IgD-negative memory B cell (primary cell): ENCODE measurements around the gene NOXO1. TPM values are rescaled to one million over a fixed set of nuclear protein-coding genes. Genes with fewer than 3 reads are reported as not detected.
A peak's percentile ranks its signal among the peaks of the same experiment; 100 is the strongest.

Experiments
- H3K27ac Mint-ChIP-seq, 3 donors: one replicate each; pipeline ENCODE4 v1.8.0; 2020 to 2022; ENCODE audit warnings: mild to moderate bottlenecking in 3 of 3, mixed read lengths in 3 of 3, moderate library complexity in 1 of 3
- H3K27me3 Mint-ChIP-seq: one replicate; pipeline ENCODE4 v1.8.0; 2021; ENCODE audit warnings: mixed read lengths
- H3K36me3 Mint-ChIP-seq: one replicate; pipeline ENCODE4 v1.8.0; 2020; ENCODE audit warnings: mild to moderate bottlenecking, mixed read lengths
- H3K4me1 Mint-ChIP-seq, 3 donors: one replicate each; pipeline ENCODE4 v1.8.0; 2020 to 2022; ENCODE audit warnings: mixed read lengths in 3 of 3, mild to moderate bottlenecking in 1 of 3
- H3K4me3 Mint-ChIP-seq, 4 donors: one replicate each; pipeline ENCODE4 v1.8.0; 2020 to 2022; ENCODE audit warnings: mild to moderate bottlenecking in 4 of 4, mixed read lengths in 4 of 4, moderate library complexity in 3 of 4
- H3K9me3 Mint-ChIP-seq, 3 donors: one replicate each; pipeline ENCODE4 v1.8.0; 2020 to 2021; ENCODE audit warnings: mixed read lengths in 3 of 3, mild to moderate bottlenecking in 1 of 3
- polyA plus RNA-seq: library from polyadenylated mRNA; unstranded; fragments of 300-500 nt; fragmentation: Illumina TruSeq; gene quantifications from one replicate; pipeline ENCODE4 v1.2.3, GENCODE V29; 2021

NOXO1 gene, protein sequence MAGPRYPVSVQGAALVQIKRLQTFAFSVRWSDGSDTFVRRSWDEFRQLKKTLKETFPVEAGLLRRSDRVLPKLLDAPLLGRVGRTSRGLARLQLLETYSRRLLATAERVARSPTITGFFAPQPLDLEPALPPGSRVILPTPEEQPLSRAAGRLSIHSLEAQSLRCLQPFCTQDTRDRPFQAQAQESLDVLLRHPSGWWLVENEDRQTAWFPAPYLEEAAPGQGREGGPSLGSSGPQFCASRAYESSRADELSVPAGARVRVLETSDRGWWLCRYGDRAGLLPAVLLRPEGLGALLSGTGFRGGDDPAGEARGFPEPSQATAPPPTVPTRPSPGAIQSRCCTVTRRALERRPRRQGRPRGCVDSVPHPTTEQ
- polyA plus RNA-seq: not detected

DNA sequence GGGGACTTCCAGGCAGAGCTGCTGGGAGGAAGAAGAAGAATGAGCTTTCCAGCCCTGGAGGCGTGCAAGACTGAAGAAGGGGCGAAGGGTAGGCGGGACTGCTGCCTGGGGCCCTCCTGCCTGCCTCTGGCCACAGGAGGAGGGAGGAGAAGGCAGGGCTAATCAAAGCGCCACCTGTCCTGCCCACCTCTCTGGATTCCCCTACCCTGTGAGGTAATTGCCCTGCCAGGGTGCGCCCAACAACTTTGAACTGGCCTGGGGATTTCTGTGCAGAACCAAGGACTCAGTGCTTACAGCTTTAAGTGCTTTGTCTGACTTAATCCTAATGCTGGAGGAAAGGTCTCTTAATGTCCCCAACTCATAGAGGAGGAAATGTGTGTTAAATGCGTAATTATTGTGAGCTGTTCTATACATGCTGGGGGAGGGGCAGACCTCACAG, at the start of gene NOXO1:
TSS of gene NOXO1 (minus strand) at position 72 of the 439 bp plus-strand sequence. CDS start 290 bp downstream, outside the sequence.
- peaks cover 20% of the 10 kb centered on the region for H3K27me3 Mint-ChIP-seq
- no peaks in the 10 kb centered on the region for H3K9me3 Mint-ChIP-seq
- peak within 1 kb of the TSS in 3 of 4 donors; percentile 5 to 79 (median 30) for H3K4me3 Mint-ChIP-seq
- peak within 1 kb of the TSS; percentile 52 to 87 (median 59) for H3K27ac Mint-ChIP-seq
- peaks cover 0 to 5% (median 0%) of the 10 kb centered on the region in 3 donors for H3K4me1 Mint-ChIP-seq
- H3K36me3 Mint-ChIP-seq: peaks cover 2% of the 10 kb centered on the region

DNA sequence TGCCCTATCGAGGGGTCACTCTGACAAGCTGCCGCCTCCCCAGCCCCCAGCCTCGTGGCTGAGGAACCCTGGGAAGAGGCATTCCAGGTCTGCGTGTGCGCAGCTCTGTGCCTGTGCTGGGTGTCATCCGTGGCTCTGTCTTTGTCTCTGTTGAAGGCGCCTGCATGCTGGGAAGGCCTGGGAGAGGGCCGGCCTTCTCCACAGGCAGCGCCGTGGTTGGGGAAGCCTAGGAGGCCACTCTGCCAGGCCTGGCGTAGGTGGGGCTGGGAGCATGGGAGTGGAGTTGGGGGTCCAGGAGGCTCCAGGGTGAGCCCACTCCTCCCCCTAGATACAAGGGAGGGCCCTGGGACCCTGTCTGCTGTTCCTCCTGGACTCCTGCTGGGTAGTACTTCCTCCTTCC, 48.8 kb upstream of the NOXO1 start:
- Mint-ChIP-seq H3K9me3 (no peaks in the 10 kb centered on the region), H3K4me3 (peak overlapping the region in 1 of 4 donors; percentile 43), H3K36me3 (no peaks in the 10 kb centered on the region), H3K27me3 (peaks cover 8% of the 10 kb centered on the region), H3K27ac (no peak overlapping the region), H3K4me1 (peaks cover 0 to 4% (median 1%) of the 10 kb centered on the region in 3 donors)

DNA sequence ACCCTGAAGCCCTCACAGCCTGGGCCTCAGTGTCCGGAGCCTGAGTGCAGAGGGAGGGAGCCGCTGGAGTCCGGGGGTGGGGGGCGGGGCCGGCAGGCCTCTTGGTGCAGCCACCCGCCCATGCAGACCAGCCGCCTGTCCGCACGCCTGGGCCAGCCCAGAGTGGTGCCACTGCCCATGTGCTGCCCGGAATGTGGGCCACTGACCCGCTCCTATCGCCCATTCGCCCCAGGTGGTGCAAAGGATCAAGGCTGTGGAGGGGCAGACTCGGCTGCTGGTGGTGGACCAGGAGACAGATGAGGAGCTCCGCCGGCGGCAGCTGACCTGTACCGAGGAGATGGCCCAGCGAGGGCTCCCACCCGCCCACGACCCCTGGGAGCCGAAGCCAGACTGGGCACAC, 48.1 kb upstream of the NOXO1 start:
- no peaks in the 10 kb centered on the region for H3K36me3 Mint-ChIP-seq
- peaks cover 6% of the 10 kb centered on the region for H3K27me3 Mint-ChIP-seq
- no peak overlapping the region for H3K4me3 Mint-ChIP-seq
- peaks cover 0 to 4% (median 2%) of the 10 kb centered on the region in 3 donors for H3K4me1 Mint-ChIP-seq
- no peaks in the 10 kb centered on the region for H3K9me3 Mint-ChIP-seq
- no peak overlapping the region for H3K27ac Mint-ChIP-seq

DNA sequence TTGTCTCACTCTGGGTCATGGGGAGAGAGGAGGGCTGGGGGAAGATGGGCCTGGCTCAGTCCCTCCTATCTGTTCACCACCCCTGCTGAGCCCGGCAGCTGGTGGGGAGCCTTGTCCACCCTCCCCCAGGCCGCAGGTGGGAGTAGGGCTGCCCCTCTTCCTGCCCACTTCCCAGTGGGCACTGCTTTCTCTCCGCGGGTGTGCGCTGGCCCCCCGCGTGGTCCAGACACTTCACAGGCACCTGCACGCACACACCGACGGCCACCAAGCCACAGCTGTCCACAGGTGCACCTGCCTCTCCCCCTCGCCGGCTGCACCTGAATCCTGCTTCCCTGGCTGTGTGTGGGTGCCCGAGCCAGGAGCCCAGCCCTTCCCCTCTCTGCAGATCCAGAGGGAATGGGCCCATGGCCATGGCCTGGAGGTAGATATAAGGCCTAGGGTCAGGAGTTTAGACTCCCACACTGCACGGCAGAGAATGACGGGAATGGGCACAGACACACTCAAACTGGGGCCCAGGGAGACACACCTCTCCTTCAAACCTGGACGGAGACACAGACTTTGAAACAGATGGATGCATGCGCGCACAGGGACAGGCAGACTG, 47.5 kb upstream of the NOXO1 start:
- Mint-ChIP-seq H3K27ac (no peak overlapping the region), H3K4me3 (peak overlapping the region in 1 of 4 donors; percentile 62), H3K9me3 (no peaks in the 10 kb centered on the region)

DNA sequence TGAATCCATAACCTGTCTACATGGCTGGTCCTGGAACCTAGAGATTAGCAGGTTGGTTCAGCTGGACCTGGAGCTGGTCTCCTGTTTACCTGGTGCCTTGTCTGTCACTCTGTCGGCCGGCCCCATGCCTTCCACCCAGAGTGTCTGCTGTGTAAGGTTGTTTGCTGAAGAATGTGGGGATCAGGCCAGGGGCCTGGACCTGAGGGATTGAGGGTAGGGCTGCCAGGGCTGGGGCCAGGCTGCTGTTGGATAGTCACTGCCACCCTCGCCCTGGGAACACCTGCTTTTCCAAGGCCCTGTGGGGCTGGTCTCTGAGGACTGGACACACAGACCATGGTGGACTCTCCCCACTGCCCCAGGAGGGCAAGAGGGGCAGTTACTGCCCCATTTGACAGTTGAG, 46.9 kb upstream of the NOXO1 start:
- Mint-ChIP-seq H3K27ac (no peak overlapping the region), H3K36me3 (no peaks in the 10 kb centered on the region), H3K9me3 (no peaks in the 10 kb centered on the region), H3K4me3 (peak overlapping the region in 2 of 4 donors; percentile 62 to 84), H3K4me1 (peaks cover 0 to 6% (median 5%) of the 10 kb centered on the region in 3 donors), H3K27me3 (peaks cover 6% of the 10 kb centered on the region)

More for the DNA sequence above, 47.5 kb upstream of the NOXO1 start:
- peaks cover 6% of the 10 kb centered on the region for H3K27me3 Mint-ChIP-seq
- no peaks in the 10 kb centered on the region for H3K36me3 Mint-ChIP-seq
- H3K4me1 Mint-ChIP-seq: peaks cover 0 to 6% (median 3%) of the 10 kb centered on the region in 3 donors

DNA sequence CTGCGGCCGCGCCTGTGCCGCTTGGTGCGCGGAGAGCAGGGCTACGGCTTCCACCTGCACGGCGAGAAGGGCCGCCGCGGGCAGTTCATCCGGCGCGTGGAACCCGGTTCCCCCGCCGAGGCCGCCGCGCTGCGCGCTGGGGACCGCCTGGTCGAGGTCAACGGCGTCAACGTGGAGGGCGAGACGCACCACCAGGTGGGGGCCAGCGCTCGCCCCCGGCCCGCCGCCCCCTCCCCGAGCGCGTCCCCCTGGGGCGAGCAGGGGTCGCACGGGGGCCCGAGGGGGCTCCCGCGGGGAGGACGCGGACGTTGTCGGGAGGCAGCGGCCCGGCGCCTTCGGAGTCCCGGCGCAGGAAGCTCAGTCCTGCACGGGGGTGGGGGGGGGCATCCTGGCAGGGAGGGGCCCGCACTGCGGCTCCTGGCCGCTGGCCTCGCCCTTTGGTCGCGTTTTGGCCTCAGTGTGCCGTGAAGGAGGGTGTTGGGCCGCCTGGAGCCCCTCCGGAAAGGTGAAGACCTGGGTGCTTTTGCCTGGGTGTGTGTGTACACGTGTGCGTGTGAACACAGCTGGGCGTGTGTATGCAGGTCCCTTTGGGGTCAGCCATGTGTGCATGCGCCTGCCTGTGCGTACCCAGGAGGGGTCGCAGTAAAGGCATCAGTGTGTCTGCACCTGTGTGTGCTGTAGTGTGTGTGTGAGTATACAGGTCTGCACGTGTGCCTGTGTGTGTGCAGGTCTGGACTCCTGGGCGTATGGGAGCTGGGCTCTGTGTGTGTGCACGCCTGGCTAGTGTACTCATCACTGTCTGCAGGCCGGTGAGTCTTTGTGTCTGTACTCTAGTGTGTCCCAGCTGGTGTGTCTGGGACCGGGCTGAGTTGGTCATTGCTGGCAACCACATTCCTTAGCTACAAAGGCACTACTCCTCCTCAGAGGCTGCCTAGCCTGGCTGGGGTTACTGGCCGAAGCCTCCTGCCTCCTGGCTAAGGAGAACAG, 46.0 kb upstream of the NOXO1 start:
- Mint-ChIP-seq H3K27me3 (peaks cover 8% of the 10 kb centered on the region), H3K9me3 (peaks cover 0 to 1% (median 0%) of the 10 kb centered on the region in 3 donors), H3K4me3 (peak overlapping the region; percentile 62 to 88 (median 81)), H3K4me1 (peaks cover 0 to 9% (median 5%) of the 10 kb centered on the region in 3 donors), H3K36me3 (no peaks in the 10 kb centered on the region), H3K27ac (peak overlapping the region in 1 of 3 donors; percentile 2)

DNA sequence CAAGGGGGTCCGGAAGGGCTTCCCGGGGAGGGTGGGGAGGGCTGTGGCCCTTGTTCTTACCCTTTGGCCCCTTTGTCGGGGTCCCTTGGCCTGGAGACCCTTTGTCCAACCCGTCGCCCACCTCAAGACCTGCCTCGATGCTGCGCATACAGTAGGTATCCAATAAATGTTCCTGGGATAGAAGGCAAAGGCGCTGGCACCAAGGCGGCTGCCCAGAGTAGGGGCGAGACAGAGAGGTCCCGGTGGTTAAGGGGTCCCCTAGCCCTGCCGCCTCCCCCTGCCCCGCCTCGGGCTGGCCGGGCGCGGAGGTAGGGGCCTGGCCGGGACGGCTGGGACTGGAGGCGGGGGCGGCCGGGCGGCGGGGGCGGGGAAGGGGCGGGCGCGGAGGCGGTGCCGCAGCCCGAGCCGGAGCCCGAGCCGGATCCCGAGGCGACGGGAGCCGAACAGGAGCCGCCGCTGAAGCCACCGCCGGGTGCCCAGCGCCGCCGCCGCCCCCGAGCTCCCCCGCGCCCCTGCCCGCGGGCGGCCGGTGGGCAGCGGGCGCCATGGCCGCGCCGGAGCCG, 45.3 kb upstream of the NOXO1 start, which contains the start of gene NHERF2:
TSS of gene NHERF2 (plus strand) at position 442 of the 563 bp plus-strand sequence. CDS start at position 546, 104 bp downstream.
- H3K9me3 Mint-ChIP-seq: peaks cover 0 to 1% (median 0%) of the 10 kb centered on the region in 3 donors
- H3K4me3 Mint-ChIP-seq: peak within 1 kb of the TSS; percentile 62 to 88 (median 82)
- peak within 1 kb of the TSS in 1 of 3 donors; percentile 2 for H3K27ac Mint-ChIP-seq
- peaks cover 10% of the 10 kb centered on the region for H3K27me3 Mint-ChIP-seq
- H3K4me1 Mint-ChIP-seq: peaks cover 0 to 9% (median 5%) of the 10 kb centered on the region in 3 donors
- H3K36me3 Mint-ChIP-seq: no peaks in the 10 kb centered on the region

DNA sequence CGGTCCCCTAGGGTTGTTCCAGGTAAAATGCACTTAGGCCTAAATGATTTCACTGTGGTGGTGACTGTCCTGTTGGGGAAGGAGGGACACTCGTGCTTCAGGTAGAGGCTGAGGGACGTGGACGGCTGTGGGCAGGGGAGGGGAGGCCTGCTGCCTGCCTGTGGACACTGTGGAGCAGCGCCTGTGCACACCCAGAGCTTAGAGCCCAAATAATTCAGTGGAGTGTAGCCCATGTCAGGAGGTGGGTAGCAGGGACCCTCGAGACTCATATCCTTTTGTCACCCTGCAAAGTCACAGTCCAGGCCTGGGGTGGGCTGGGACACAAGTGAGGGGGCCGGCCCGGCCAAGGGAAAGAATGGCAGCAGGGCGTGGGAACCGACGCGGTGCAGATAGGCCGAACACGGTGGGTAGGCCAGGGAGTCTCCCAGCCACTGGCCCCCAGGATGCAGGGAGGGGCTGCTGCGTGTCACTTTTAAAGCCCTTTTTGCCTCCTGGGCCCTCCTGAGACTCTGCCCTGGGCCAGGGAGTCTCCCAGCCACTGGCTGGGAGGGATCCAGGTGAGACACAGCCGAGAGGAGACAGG, 44.7 kb upstream of the NOXO1 start:
- Mint-ChIP-seq H3K9me3 (peaks cover 0 to 1% (median 0%) of the 10 kb centered on the region in 3 donors), H3K27ac (no peak overlapping the region), H3K36me3 (no peaks in the 10 kb centered on the region), H3K27me3 (peaks cover 13% of the 10 kb centered on the region), H3K4me1 (peaks cover 0 to 9% (median 5%) of the 10 kb centered on the region in 3 donors), H3K4me3 (peak overlapping the region in 2 of 4 donors; percentile 74 to 87)

DNA sequence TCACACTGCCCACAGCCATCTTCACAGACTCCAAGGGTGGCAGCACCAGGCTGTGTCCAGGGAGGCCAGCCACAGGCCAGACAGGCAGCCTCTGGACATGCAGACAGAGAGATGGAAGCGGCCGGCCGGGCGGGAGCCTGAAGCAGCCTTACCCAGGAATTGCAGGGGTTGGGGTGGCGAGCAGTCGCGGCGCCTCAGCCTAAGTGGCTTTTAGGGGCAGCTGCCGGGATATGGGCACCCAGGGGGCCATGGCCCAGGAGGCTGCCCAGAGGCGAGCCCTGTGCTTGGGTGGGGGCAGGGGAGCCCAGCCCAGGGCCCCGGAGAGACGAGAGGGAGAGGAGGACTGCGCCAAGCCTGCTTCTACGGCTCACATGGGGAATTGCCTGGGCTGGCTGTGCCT, 44.0 kb upstream of the NOXO1 start:
- Mint-ChIP-seq H3K4me1 (peaks cover 0 to 12% (median 5%) of the 10 kb centered on the region in 3 donors), H3K4me3 (peak overlapping the region in 1 of 4 donors; percentile 28), H3K36me3 (no peaks in the 10 kb centered on the region), H3K9me3 (peaks cover 0 to 1% (median 0%) of the 10 kb centered on the region in 3 donors), H3K27me3 (peaks cover 20% of the 10 kb centered on the region), H3K27ac (peak overlapping the region in 1 of 3 donors; percentile 53)

DNA sequence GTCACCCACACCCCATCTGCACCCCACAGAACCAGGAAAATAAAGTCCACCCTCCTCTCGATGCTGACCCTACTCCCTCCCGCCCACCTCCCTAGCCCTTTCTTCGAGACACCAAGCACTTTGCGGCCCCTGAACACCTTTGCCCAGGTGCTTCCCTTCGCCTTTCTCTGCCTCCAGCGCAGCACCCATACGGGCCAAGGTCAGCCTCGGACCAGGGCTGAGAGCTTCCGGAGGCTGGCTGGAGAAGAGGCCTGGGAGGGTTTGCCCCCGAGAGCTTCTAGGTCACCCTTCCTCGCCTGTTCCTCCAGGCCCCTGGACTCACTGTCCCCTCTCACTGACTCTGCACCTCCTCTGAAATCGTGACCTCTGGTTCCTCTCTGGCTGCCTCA, 42.8 kb upstream of the NOXO1 start:
- H3K27ac Mint-ChIP-seq: no peak overlapping the region
- peaks cover 0 to 1% (median 0%) of the 10 kb centered on the region in 3 donors for H3K9me3 Mint-ChIP-seq
- H3K36me3 Mint-ChIP-seq: no peaks in the 10 kb centered on the region
- H3K27me3 Mint-ChIP-seq: peaks cover 24% of the 10 kb centered on the region
- H3K4me1 Mint-ChIP-seq: peaks cover 0 to 12% (median 5%) of the 10 kb centered on the region in 3 donors
- peak overlapping the region in 1 of 4 donors; percentile 86 for H3K4me3 Mint-ChIP-seq

DNA sequence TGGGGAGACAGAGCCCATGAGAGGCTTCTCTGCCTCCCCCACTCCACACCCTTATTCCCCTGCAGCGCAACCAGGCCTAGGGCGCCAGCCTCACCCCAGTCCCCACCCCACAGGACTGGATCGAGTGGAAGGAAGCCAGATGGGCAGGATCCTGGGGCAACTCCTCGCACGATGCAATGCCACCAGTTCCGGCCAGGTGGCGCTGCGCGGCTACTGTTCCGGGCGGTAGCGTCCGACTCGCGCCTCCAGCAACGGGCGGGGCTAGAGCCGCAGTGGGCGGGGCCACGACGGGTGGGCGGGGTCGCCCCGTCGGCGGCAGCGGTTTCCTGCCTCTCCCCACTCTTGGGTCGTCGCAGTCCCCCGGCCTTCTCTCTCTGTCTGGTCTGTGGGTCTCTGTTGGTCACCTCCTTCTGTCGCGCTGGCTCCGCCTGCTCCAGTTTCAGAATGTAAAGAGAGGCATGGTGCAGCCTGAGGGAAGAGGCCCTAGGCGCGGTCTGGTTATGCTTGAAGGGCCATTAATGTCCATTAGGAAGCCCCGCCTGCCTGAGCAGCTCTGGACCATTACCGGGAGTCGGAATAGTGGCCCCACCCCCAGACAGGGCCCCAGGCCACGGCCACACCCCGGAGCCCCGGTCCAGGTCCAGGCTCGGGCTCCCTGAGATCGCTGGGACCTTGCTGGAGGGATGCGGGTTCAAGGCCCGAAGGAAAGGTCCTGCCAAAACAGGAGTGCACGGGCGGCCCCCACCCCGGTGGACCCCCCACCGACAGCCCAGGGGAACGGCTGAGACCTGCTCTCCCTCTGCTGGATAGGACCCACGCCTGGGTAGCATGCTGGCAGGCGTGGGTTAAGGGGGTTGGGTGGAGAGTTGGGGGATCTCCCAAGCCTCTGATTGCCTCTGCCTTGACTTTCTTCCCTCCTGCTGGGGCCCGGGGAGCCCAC, 42.1 kb upstream of the NOXO1 start:
- Mint-ChIP-seq H3K4me1 (peaks cover 0 to 12% (median 6%) of the 10 kb centered on the region in 3 donors), H3K9me3 (peaks cover 0 to 1% (median 0%) of the 10 kb centered on the region in 3 donors), H3K36me3 (no peaks in the 10 kb centered on the region), H3K27me3 (peaks cover 27% of the 10 kb centered on the region), H3K4me3 (peak overlapping the region; percentile 11 to 86 (median 76)), H3K27ac (peak overlapping the region in 1 of 3 donors; percentile 81)

DNA sequence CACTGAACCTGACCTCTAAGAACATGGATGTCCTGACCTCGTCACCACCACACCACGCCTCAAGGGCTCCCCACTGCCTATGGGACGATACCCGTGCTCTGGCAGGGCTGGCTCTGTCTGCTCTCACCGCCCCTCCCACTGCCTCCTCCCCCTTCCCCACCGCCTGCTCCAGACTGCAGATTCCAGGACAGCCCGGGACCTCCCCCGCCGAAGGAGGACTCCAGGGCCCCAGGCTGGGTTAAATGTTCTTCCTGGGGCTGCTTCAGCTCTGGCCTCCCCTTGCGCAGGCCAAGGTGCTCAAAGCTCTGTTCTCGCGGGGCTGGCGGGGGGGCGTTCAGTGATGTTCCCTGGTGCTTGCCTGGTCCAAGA, 41.4 kb upstream of the NOXO1 start:
- peaks cover 26% of the 10 kb centered on the region for H3K27me3 Mint-ChIP-seq

More for the DNA sequence above, 41.4 kb upstream of the NOXO1 start:
- peak overlapping the region in 1 of 3 donors; percentile 81 for H3K27ac Mint-ChIP-seq
- H3K4me3 Mint-ChIP-seq: peak overlapping the region; percentile 11 to 86 (median 74)
- no peaks in the 10 kb centered on the region for H3K36me3 Mint-ChIP-seq
- H3K4me1 Mint-ChIP-seq: peaks cover 0 to 11% (median 6%) of the 10 kb centered on the region in 3 donors
- H3K9me3 Mint-ChIP-seq: peaks cover 0 to 1% (median 0%) of the 10 kb centered on the region in 3 donors
